GM19324 (cell line): ENCODE data around the gene PLPPR3.

Experiments used
- ATAC-seq: cut with Tn5 transposase; IDR thresholded peaks from one replicate; pipeline ENCODE4 v1.9.1; 2021; ENCODE audit warnings: mild to moderate bottlenecking, moderate library complexity; ENCODE audit not compliant: unreplicated experiment, low FRiP score

PLPPR3 gene

GRCh38 chr19:821825-822503 is at the start of gene PLPPR3:
PLPPR3 (minus strand) TSS chr19:821955; CDS start chr19:821559, 396 bp downstream.
- no peak for ATAC-seq

GRCh38 chr19:870963-871401 is 49.2 kb upstream of the PLPPR3 start:
- ATAC-seq: no peak

GRCh38 chr19:870314-870713 is 48.6 kb upstream of the PLPPR3 start:
- no peak for ATAC-seq

- ATAC-seq: no peak
Measured at GRCh38 chr19:869245-870177, 47.8 kb upstream of the PLPPR3 start.

- no peak for ATAC-seq
Measured at GRCh38 chr19:868458-869244, 46.9 kb upstream of the PLPPR3 start.

GRCh38 chr19:867855-868457 is 46.2 kb upstream of the PLPPR3 start:
- ATAC-seq: no peak

- no peak for ATAC-seq
Measured at GRCh38 chr19:867301-867793, 45.6 kb upstream of the PLPPR3 start.

GRCh38 chr19:866769-867300 is 45.1 kb upstream of the PLPPR3 start:
- no peak for ATAC-seq

- ATAC-seq: no peak
Measured at GRCh38 chr19:863315-863620, 41.5 kb upstream of the PLPPR3 start.

GRCh38 chr19:862581-863314 is 41.0 kb upstream of the PLPPR3 start:
- no peak for ATAC-seq

GRCh38 chr19:861756-862580 is 40.2 kb upstream of the PLPPR3 start:
- ATAC-seq: no peak

- no peak for ATAC-seq
Measured at GRCh38 chr19:861141-861755, 39.5 kb upstream of the PLPPR3 start.

- ATAC-seq: no peak
Measured at GRCh38 chr19:858868-859843, 37.4 kb upstream of the PLPPR3 start, which contains the start of gene CFD. CFD (plus strand) TSS chr19:859664; CDS start chr19:859690, 26 bp downstream.

- no peak for ATAC-seq
Measured at GRCh38 chr19:858284-858683, 36.5 kb upstream of the PLPPR3 start.

GRCh38 chr19:855566-856120 is 33.9 kb upstream of the PLPPR3 start:
- no peak for ATAC-seq

- ATAC-seq: no peak
Measured at GRCh38 chr19:855142-855541, 33.4 kb upstream of the PLPPR3 start.

- ATAC-seq: no peak
Measured at GRCh38 chr19:854549-854948, 32.8 kb upstream of the PLPPR3 start.
